Prostate gland (tissue), 2 donors: Measurements from ENCODE around the gene OR52H1. TPM values are rescaled to one million over a fixed set of nuclear protein-coding genes. Genes with fewer than 3 reads are reported as not detected.

Source experiments
- DNase-seq: peaks from one replicate; pipeline ENCODE4 v3.0.0-alpha.2; 2019; ENCODE audit warnings: low spot score
- H3K27ac ChIP-seq, 2 donors: fragments of 200-600 bp; sonication (generic); 2 replicates each; pipeline ENCODE4 v1.5.1; 2017 to 2019
- H3K27me3 ChIP-seq: fragments of 200-600 bp; sonication (generic); replicated peaks from 2 replicates; pipeline ENCODE4 v1.5.1; 2019; ENCODE audit not compliant: insufficient read depth
- H3K36me3 ChIP-seq, 2 donors: fragments of 200-600 bp; sonication (generic); 1 replicate in 1 of 2; 2 replicates in 1 of 2; pipeline versions ENCODE4 v1.5.1 to v1.8.1; 2017 to 2019
- H3K4me1 ChIP-seq: fragments of 200-600 bp; sonication (generic); replicated peaks from 2 replicates; pipeline ENCODE4 v1.5.1; 2019
- H3K4me3 ChIP-seq, 2 donors: fragments of 200-600 bp; sonication (generic); 2 replicates each; pipeline ENCODE4 v1.5.1; 2017 to 2019
- H3K9me3 ChIP-seq: fragments of 200-600 bp; sonication (generic); 2 replicates; pipeline ENCODE4 v1.5.1; 2017
- CTCF ChIP-seq, 4 experiments: fragments of 200-600 bp in 2 of 4; fragments of 450-650 bp in 2 of 4; sonication (generic) in 2 of 4; IDR thresholded peaks; 1 replicate in 3 of 4; 2 replicates in 1 of 4; pipeline ENCODE4 v1.5.1; 2016 to 2019; ENCODE audit warnings: antibody characterized with exemption in 4 of 4, mild to moderate bottlenecking in 2 of 4, moderate library complexity in 2 of 4
- POLR2A ChIP-seq: fragments of 450-650 bp; IDR thresholded peaks from one replicate; pipeline ENCODE4 v1.6.1; 2016; ENCODE audit warnings: antibody characterized with exemption, mild to moderate bottlenecking
- POLR2AphosphoS5 ChIP-seq: sonication (generic); formaldehyde crosslinking; IDR thresholded peaks from one replicate; pipeline ENCODE4 v1.6.1; 2017; ENCODE audit warnings: antibody characterized with exemption
- WGBS: methylation state at CpG from one replicate; pipeline ENCODE4 v1.1.5; 2018; 5-methylcytosine and 5-hydroxymethylcytosine counted together
- intact Hi-C: fragments of 100-400 bp; cut with DNase I; formaldehyde crosslinking; loops from one replicate; pipeline ENCODE4 v1.14.2; 2022
- total RNA-seq, 2 donors: library from RNA; depleted of rRNA; stranded (reverse); fragments of >200 nt; gene quantifications; one replicate each; pipeline ENCODE4 v1.1.0, GENCODE V29; 2016

The OR52H1 gene
- total RNA-seq, 2 donors from 2014 or later, result 0.57 TPM; not detected in 1

GRCh38 chr11:5553343-5553742 lies 5.0 kb upstream of the OR52H1 start:
- TF ChIP-seq POLR2A (no peak), CTCF (IDR thresholded peaks at IDR 0.05) (no peak), POLR2AphosphoS5 (no peak)
- H3K27me3 ChIP-seq, result no peaks in the 10 kb centered on the region
- H3K4me1 ChIP-seq, result no peaks in the 10 kb centered on the region
- intact Hi-C loops, result no loop called here
- no peak for DNase-seq
- no peaks in the 10 kb centered on the region for H3K36me3 ChIP-seq
- H3K27ac ChIP-seq, result no peak overlapping the region
- H3K4me3 ChIP-seq, result no peak overlapping the region
- no peaks in the 10 kb centered on the region for H3K9me3 ChIP-seq

GRCh38 chr11:5550440-5551095 lies 2.2 kb upstream of the OR52H1 start:
- Histone ChIP-seq H3K9me3 (no peaks in the 10 kb centered on the region), H3K36me3 (no peaks in the 10 kb centered on the region), H3K27me3 (no peaks in the 10 kb centered on the region), H3K27ac (no peak overlapping the region), H3K4me1 (no peaks in the 10 kb centered on the region), H3K4me3 (no peak overlapping the region)
- no peak for DNase-seq
- TF ChIP-seq POLR2A (no peak), CTCF (IDR thresholded peaks at IDR 0.05) (no peak), POLR2AphosphoS5 (no peak)
- intact Hi-C loops, result no loop called here
- WGBS, result 84% methylated on average over 5 of the region's 5 CpGs

GRCh38 chr11:5547982-5548381 lies 358 bp downstream of the OR52H1 start:
- Histone ChIP-seq H3K9me3 (no peaks in the 10 kb centered on the region), H3K36me3 (no peaks in the 10 kb centered on the region), H3K4me1 (no peaks in the 10 kb centered on the region), H3K4me3 (no peak overlapping the region), H3K27me3 (no peaks in the 10 kb centered on the region), H3K27ac (no peak overlapping the region)
- DNase-seq, result no peak
- 83% methylated on average over 1 of the region's 1 CpG for WGBS
- no peak for TF ChIP-seq POLR2A
- no peak for TF ChIP-seq POLR2AphosphoS5
- TF ChIP-seq CTCF (IDR thresholded peaks at IDR 0.05), result no peak
- intact Hi-C loops, result no loop called here

GRCh38 chr11:5546457-5546856 lies 1.9 kb downstream of the OR52H1 start:
- H3K27me3 ChIP-seq, result no peaks in the 10 kb centered on the region
- no peak overlapping the region for H3K27ac ChIP-seq
- H3K4me3 ChIP-seq, result no peak overlapping the region
- no peak for DNase-seq
- TF ChIP-seq POLR2AphosphoS5 (no peak), POLR2A (no peak), CTCF (IDR thresholded peaks at IDR 0.05) (no peak)
- H3K9me3 ChIP-seq, result no peaks in the 10 kb centered on the region
- intact Hi-C loops, result no loop called here
- no peaks in the 10 kb centered on the region for H3K4me1 ChIP-seq
- WGBS, result 86% methylated on average over 3 of the region's 3 CpGs
- H3K36me3 ChIP-seq, result no peaks in the 10 kb centered on the region

- TF ChIP-seq CTCF (IDR thresholded peaks at IDR 0.05) (no peak), POLR2AphosphoS5 (no peak), POLR2A (no peak)
- no peak for DNase-seq
- Histone ChIP-seq H3K36me3 (no peaks in the 10 kb centered on the region), H3K27me3 (no peaks in the 10 kb centered on the region), H3K9me3 (no peaks in the 10 kb centered on the region), H3K4me1 (no peaks in the 10 kb centered on the region), H3K4me3 (no peak overlapping the region), H3K27ac (no peak overlapping the region)
- 29% methylated on average over 1 of the region's 1 CpG for WGBS
- intact Hi-C loops, result no loop called here
Observed at GRCh38 chr11:5541427-5541826, 6.9 kb downstream of the OR52H1 start.
